GM12878 (cell line): ENCODE measurements around the gene FTO. TPM values are rescaled to one million over a fixed set of nuclear protein-coding genes. Genes with fewer than 3 reads are reported as not detected.

Experiments used
- ATAC-seq: fragments of 200-7000 bp; cut with Tn5 transposase; 3 replicates; pipeline ENCODE4 v1.9.1; 2020; ENCODE audit warnings: mild to moderate bottlenecking, moderate library complexity
- BruUV-seq: library from RNA; stranded (reverse); fragments of 400-500 nt; replicated peaks from 2 replicates; lab custom pipeline; 2021; lab: Mats Ljungman, UMichigan
- CTCF ChIA-PET: fragments of 300-600 bp; sonication (Branson Sonifier 250); formaldehyde crosslinking; extraction: SDS; loops from one replicate; lab custom pipeline; 2021; ENCODE audit warnings: inconsistent platforms; lab: Yijun Ruan, JAX
- POLR2A ChIA-PET: fragments of 350-600 bp; formaldehyde crosslinking; extraction: SDS; loops from one replicate; lab custom pipeline; 2021; ENCODE audit warnings: inconsistent platforms; lab: Charles Lee
- RAD21 ChIA-PET: fragments of 300-600 bp; sonication (Branson Sonifier 250); formaldehyde crosslinking; loops from one replicate; lab custom pipeline; 2023; ENCODE audit warnings: antibody characterized with exemption; ENCODE audit not compliant: unreplicated experiment; lab: Charles Lee
- SMC1A ChIA-PET: fragments of 300-600 bp; sonication (Branson Sonifier 250); formaldehyde crosslinking; loops from one replicate; lab custom pipeline; 2023; ENCODE audit not compliant: unreplicated experiment, uncharacterized antibody; lab: Charles Lee
- DNase-seq: peaks from one replicate; pipeline ENCODE4 v3.0.0-alpha.2; 2011; ENCODE audit warnings: low read depth, low spot score
- FAIRE-seq: peaks from 3 replicates; lab custom pipeline; 2011; peaks lifted over from hg19 to GRCh38; lab: Jason Lieb, UNC
- H2AFZ ChIP-seq: 2 replicates; pipeline ENCODE4 v1.6.0; 2011; ENCODE audit warnings: low read depth, low read length, control low read depth; ENCODE audit not compliant: control insufficient read depth
- H3K27ac ChIP-seq: 2 replicates; pipeline ENCODE4 v1.5.1; 2011; ENCODE audit warnings: control low read depth; ENCODE audit not compliant: control insufficient read depth, insufficient read depth
- H3K27me3 ChIP-seq, 2 experiments: replicated peaks in 1 of 2; 2 replicates each; pipeline versions ENCODE4 v1.6.0 to v1.6.1; 2011; ENCODE audit warnings: low read length in 1 of 2; ENCODE audit not compliant: control insufficient read depth in 2 of 2, insufficient read depth in 2 of 2
- H3K36me3 ChIP-seq, 2 experiments: 2 replicates each; pipeline ENCODE4 v1.5.1; 2011; ENCODE audit warnings: low read length in 1 of 2; ENCODE audit not compliant: control insufficient read depth in 2 of 2, insufficient read depth in 2 of 2
- H3K4me1 ChIP-seq: 2 replicates; pipeline ENCODE4 v1.6.1; 2011; ENCODE audit warnings: mild to moderate bottlenecking, low read length, moderate library complexity, mixed read lengths; ENCODE audit not compliant: control insufficient read depth, insufficient read depth
- H3K4me2 ChIP-seq: 2 replicates; pipeline ENCODE4 v1.6.0; 2011; ENCODE audit warnings: control low read depth; ENCODE audit not compliant: control insufficient read depth, insufficient read depth
- H3K4me3 ChIP-seq: fragments of 200-600 bp; sonication (generic); 2 replicates; pipeline ENCODE4 v1.5.1; 2016
- H3K79me2 ChIP-seq: 2 replicates; pipeline ENCODE4 v1.6.0; 2011; ENCODE audit warnings: low read length; ENCODE audit not compliant: control insufficient read depth, insufficient read depth
- H3K9ac ChIP-seq: 2 replicates; pipeline ENCODE4 v1.8.0; 2011; ENCODE audit warnings: low read length, control low read depth, mixed read lengths; ENCODE audit not compliant: control insufficient read depth, insufficient read depth
- H3K9me3 ChIP-seq: replicated peaks from 3 replicates; pipeline ENCODE4 v1.5.1; 2011; ENCODE audit warnings: mild to moderate bottlenecking, low read length; ENCODE audit not compliant: control insufficient read depth, insufficient read depth
- H4K20me1 ChIP-seq: 2 replicates; pipeline ENCODE4 v1.6.0; 2011; ENCODE audit not compliant: control insufficient read depth, insufficient read depth
- CBX5 ChIP-seq: sonication (generic); IDR thresholded peaks from 2 replicates; pipeline ENCODE4 v1.6.1; 2016; ENCODE audit warnings: low read depth, moderate library complexity, mild to moderate bottlenecking, inconsistent platforms
- ETV6 ChIP-seq, 2 experiments: fragments of 450-650 bp in 1 of 2; IDR thresholded peaks in 1 of 2; conservative IDR thresholded peaks in 1 of 2; 2 replicates each; pipeline ENCODE4 v1.6.1; 2014; ENCODE audit warnings: antibody characterized with exemption in 1 of 2, borderline replicate concordance in 1 of 2, low read depth in 1 of 2, mild to moderate bottlenecking in 1 of 2, moderate library complexity in 1 of 2
- FOS ChIP-seq: IDR thresholded peaks from 3 replicates; pipeline ENCODE4 v1.6.1; 2011; ENCODE audit warnings: borderline replicate concordance; ENCODE audit not compliant: insufficient read length; ENCODE audit errors: extremely low read depth
- MEF2B ChIP-seq: fragments of 450-650 bp; IDR thresholded peaks from 2 replicates; pipeline ENCODE4 v1.6.1; 2018; ENCODE audit warnings: mild to moderate bottlenecking, moderate library complexity; ENCODE audit not compliant: partially characterized antibody, poor library complexity, severe bottlenecking
- SP1 ChIP-seq: IDR thresholded peaks from one replicate; pipeline ENCODE4 v1.6.1; 2011; ENCODE audit warnings: low read depth, low read length
- SRF ChIP-seq, 2 experiments: IDR thresholded peaks; 2 replicates each; pipeline ENCODE4 v1.6.1; 2011; ENCODE audit warnings: low read depth in 2 of 2, low read length in 2 of 2, mild to moderate bottlenecking in 1 of 2, moderate library complexity in 1 of 2
- ZNF217 ChIP-seq: fragments of 450-650 bp; IDR thresholded peaks from 2 replicates; pipeline ENCODE4 v1.6.1; 2017; ENCODE audit warnings: antibody characterized with exemption, mild to moderate bottlenecking
- WGBS: methylation state at CpG from one replicate; pipeline ENCODE4 v1.1.6; 2016; ENCODE audit warnings: low lambda C conversion rate; ENCODE audit not compliant: insufficient replicate concordance, insufficient coverage; ENCODE audit errors: missing lambda C conversion rate; 5-methylcytosine and 5-hydroxymethylcytosine counted together
- in situ Hi-C: fragments of 300-500 bp; cut with MboI; formaldehyde crosslinking; loops from 9 replicates; pipeline ENCODE4 v1.14.3; 2018; ENCODE audit warnings: mixed read lengths
- intact Hi-C: fragments of 100-400 bp; cut with micrococcal nuclease; formaldehyde crosslinking; loops from one replicate; pipeline ENCODE4 v1.14.2; 2022; ENCODE audit not compliant: unreplicated experiment
- polyA plus RNA-seq, 11 experiments: library from polyadenylated mRNA; depleted of rRNA in 4 of 11; unstranded in 6 of 11; stranded (reverse) in 5 of 11; fragments of >200 nt; fragmentation: Nextera tagmentation in 4 of 11; fragmentation: Illumina TruSeq in 1 of 11; extraction: Ambion mirVana in 4 of 11; extraction: Trizol in 1 of 11; gene quantifications; 1 replicate in 1 of 11; 2 replicates in 10 of 11; pipeline versions ENCODE4 v1.2.1 to v1.2.3, GENCODE V29; 2011 to 2016; ENCODE audit warnings: inconsistent platforms in 2 of 11, missing spikeins in 2 of 11, low read depth in 1 of 11
- total RNA-seq, 4 experiments: library from RNA; depleted of rRNA in 3 of 4; stranded (reverse); fragments of >200 nt in 3 of 4; fragmentation: Illumina TruSeq in 1 of 4; extraction: Trizol in 1 of 4; gene quantifications; 2 replicates each; pipeline versions ENCODE4 v1.2.1 to v1.2.3, GENCODE V29; 2013 to 2021
- TF ChIP-seq, protein P1 (sequence below): fragments of 450-650 bp; IDR thresholded peaks from 2 replicates; pipeline ENCODE4 v1.6.1; 2017; ENCODE audit warnings: mild to moderate bottlenecking, moderate library complexity
- TF ChIP-seq, protein P2 (sequence below): IDR thresholded peaks from 2 replicates; pipeline ENCODE4 v1.6.1; 2012; ENCODE audit warnings: mild to moderate bottlenecking, low read depth, low read length
- TF ChIP-seq, protein P3 (sequence below): fragments of 450-650 bp; IDR thresholded peaks from 2 replicates; pipeline ENCODE4 v1.6.1; 2017; ENCODE audit warnings: borderline replicate concordance
- TF ChIP-seq, protein P4 (sequence below), 3 experiments: IDR thresholded peaks in 2 of 3; conservative IDR thresholded peaks in 1 of 3; 2 replicates each; pipeline ENCODE4 v1.5.1; 2011; ENCODE audit warnings: low read depth in 3 of 3, low read length in 3 of 3, mild to moderate bottlenecking in 3 of 3, control low read depth in 2 of 3, moderate library complexity in 2 of 3, inconsistent platforms in 1 of 3, mixed read lengths in 1 of 3; ENCODE audit not compliant: control insufficient read depth in 2 of 3, insufficient read depth in 1 of 3; ENCODE audit errors: extremely low read depth in 1 of 3

FTO gene
- total and polyA plus RNA-seq, 10 of the 15 experiments (the other 5 are each of a cell fraction or from before 2014, with no cell fraction given): 20.1 to 55.0 (median 47.0) TPM

DNA sequence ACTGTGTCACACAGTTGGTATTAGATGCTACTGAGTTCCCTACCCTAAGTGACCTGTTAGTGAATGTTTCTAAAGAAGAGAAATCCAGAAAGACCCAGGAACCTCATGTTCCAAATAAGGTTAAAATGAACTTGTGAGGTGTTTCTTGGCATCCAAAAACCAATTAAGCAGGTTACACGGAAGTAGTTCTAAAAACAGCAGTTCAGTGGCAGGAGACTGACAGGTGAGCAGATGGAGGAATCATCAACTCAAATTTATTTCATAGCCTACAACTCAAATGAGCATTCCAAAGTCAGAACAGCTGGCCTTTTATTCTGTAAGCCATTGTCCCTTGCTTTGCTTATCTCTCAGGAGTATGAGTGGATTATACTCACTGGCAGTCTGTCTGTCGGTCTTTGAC, 394.3 kb downstream of the FTO start (continued):
- TF ChIP-seq ETV6 (conservative IDR thresholded peaks at IDR 0.05 in 1 of 2, IDR thresholded peaks at IDR 0.05 in 1 of 2; ENCODE audit: borderline replicate concordance in 1 of 2, low read depth in 1 of 2): no peak
- TF ChIP-seq SP1: no peak
- TF ChIP-seq, all 136 proteins: peak for 0

DNA sequence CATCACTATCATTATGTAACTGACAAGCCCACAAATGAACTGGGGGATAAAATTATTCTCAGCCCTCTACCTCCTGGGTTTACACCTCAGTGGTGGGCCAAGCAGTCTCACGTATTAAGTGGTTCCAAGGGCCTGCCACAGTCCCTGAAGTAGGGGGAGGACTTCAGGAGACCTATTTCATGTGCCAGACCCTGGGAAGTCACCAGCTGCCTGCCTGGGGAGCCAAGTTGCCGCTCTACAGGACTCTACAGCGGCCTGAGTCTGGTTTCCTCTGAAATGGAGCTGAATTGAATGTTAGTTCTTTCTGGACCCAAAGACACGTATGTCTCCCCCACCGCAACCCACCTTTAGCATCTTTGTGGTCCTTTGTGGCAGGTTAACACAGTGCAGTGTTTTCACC, 395.7 kb downstream of the FTO start:
- H2AFZ ChIP-seq: no peak overlapping the region
- H3K79me2 ChIP-seq: no peaks in the 10 kb centered on the region
- H3K4me2 ChIP-seq: no peak overlapping the region
- H3K27me3 ChIP-seq: no peaks in the 10 kb centered on the region
- ATAC-seq: no peak
- WGBS: 73% methylated on average over 5 of the region's 5 CpGs
- ChIA-PET RAD21 (no interaction called here), CTCF (no interaction called here), SMC1A (no interaction called here), POLR2A (no interaction called here)
- intact Hi-C loops (no loop called here), in situ Hi-C loops (no loop called here)
- no peak for DNase-seq
- H4K20me1 ChIP-seq: no peaks in the 10 kb centered on the region
- H3K4me3 ChIP-seq: no peak overlapping the region
- no peak for FAIRE-seq
- no TSS peak for BruUV-seq
- no peaks in the 10 kb centered on the region for H3K36me3 ChIP-seq
- H3K4me1 ChIP-seq: no peaks in the 10 kb centered on the region
- H3K9me3 ChIP-seq: no peaks in the 10 kb centered on the region
- no peak overlapping the region for H3K9ac ChIP-seq
- no peak overlapping the region for H3K27ac ChIP-seq
- TF ChIP-seq, protein P1, sequence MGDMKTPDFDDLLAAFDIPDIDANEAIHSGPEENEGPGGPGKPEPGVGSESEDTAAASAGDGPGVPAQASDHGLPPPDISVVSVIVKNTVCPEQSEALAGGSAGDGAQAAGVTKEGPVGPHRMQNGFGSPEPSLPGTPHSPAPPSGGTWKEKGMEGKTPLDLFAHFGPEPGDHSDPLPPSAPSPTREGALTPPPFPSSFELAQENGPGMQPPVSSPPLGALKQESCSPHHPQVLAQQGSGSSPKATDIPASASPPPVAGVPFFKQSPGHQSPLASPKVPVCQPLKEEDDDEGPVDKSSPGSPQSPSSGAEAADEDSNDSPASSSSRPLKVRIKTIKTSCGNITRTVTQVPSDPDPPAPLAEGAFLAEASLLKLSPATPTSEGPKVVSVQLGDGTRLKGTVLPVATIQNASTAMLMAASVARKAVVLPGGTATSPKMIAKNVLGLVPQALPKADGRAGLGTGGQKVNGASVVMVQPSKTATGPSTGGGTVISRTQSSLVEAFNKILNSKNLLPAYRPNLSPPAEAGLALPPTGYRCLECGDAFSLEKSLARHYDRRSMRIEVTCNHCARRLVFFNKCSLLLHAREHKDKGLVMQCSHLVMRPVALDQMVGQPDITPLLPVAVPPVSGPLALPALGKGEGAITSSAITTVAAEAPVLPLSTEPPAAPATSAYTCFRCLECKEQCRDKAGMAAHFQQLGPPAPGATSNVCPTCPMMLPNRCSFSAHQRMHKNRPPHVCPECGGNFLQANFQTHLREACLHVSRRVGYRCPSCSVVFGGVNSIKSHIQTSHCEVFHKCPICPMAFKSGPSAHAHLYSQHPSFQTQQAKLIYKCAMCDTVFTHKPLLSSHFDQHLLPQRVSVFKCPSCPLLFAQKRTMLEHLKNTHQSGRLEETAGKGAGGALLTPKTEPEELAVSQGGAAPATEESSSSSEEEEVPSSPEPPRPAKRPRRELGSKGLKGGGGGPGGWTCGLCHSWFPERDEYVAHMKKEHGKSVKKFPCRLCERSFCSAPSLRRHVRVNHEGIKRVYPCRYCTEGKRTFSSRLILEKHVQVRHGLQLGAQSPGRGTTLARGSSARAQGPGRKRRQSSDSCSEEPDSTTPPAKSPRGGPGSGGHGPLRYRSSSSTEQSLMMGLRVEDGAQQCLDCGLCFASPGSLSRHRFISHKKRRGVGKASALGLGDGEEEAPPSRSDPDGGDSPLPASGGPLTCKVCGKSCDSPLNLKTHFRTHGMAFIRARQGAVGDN: no peak
- TF ChIP-seq FOS (no peak), CBX5 (no peak), SRF (IDR thresholded peaks at IDR 0.05; ENCODE audit: low read depth in 2 of 2, low read length in 2 of 2) (no peak), SP1 (no peak), ZNF217 (no peak), MEF2B (no peak)
- TF ChIP-seq, protein P2, sequence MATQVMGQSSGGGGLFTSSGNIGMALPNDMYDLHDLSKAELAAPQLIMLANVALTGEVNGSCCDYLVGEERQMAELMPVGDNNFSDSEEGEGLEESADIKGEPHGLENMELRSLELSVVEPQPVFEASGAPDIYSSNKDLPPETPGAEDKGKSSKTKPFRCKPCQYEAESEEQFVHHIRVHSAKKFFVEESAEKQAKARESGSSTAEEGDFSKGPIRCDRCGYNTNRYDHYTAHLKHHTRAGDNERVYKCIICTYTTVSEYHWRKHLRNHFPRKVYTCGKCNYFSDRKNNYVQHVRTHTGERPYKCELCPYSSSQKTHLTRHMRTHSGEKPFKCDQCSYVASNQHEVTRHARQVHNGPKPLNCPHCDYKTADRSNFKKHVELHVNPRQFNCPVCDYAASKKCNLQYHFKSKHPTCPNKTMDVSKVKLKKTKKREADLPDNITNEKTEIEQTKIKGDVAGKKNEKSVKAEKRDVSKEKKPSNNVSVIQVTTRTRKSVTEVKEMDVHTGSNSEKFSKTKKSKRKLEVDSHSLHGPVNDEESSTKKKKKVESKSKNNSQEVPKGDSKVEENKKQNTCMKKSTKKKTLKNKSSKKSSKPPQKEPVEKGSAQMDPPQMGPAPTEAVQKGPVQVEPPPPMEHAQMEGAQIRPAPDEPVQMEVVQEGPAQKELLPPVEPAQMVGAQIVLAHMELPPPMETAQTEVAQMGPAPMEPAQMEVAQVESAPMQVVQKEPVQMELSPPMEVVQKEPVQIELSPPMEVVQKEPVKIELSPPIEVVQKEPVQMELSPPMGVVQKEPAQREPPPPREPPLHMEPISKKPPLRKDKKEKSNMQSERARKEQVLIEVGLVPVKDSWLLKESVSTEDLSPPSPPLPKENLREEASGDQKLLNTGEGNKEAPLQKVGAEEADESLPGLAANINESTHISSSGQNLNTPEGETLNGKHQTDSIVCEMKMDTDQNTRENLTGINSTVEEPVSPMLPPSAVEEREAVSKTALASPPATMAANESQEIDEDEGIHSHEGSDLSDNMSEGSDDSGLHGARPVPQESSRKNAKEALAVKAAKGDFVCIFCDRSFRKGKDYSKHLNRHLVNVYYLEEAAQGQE: no peak
- TF ChIP-seq, protein P3, sequence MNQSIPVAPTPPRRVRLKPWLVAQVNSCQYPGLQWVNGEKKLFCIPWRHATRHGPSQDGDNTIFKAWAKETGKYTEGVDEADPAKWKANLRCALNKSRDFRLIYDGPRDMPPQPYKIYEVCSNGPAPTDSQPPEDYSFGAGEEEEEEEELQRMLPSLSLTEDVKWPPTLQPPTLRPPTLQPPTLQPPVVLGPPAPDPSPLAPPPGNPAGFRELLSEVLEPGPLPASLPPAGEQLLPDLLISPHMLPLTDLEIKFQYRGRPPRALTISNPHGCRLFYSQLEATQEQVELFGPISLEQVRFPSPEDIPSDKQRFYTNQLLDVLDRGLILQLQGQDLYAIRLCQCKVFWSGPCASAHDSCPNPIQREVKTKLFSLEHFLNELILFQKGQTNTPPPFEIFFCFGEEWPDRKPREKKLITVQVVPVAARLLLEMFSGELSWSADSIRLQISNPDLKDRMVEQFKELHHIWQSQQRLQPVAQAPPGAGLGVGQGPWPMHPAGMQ: no peak
- TF ChIP-seq, protein P4, sequence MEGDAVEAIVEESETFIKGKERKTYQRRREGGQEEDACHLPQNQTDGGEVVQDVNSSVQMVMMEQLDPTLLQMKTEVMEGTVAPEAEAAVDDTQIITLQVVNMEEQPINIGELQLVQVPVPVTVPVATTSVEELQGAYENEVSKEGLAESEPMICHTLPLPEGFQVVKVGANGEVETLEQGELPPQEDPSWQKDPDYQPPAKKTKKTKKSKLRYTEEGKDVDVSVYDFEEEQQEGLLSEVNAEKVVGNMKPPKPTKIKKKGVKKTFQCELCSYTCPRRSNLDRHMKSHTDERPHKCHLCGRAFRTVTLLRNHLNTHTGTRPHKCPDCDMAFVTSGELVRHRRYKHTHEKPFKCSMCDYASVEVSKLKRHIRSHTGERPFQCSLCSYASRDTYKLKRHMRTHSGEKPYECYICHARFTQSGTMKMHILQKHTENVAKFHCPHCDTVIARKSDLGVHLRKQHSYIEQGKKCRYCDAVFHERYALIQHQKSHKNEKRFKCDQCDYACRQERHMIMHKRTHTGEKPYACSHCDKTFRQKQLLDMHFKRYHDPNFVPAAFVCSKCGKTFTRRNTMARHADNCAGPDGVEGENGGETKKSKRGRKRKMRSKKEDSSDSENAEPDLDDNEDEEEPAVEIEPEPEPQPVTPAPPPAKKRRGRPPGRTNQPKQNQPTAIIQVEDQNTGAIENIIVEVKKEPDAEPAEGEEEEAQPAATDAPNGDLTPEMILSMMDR (IDR thresholded peaks at IDR 0.05 in 2 of 3, conservative IDR thresholded peaks at IDR 0.05 in 1 of 3; ENCODE audit: control insufficient read depth in 2 of 3, extremely low read depth in 1 of 3, insufficient read depth in 1 of 3, low read depth in 3 of 3, low read length in 3 of 3): no peak
